Vagina (tissue), 2 donors: ENCODE results near the gene CCDC141. TPM values are rescaled to one million over a fixed set of nuclear protein-coding genes. Genes with fewer than 3 reads are reported as not detected.

ENCODE experiments used
- DNase-seq, 2 donors: peaks; one replicate each; pipeline ENCODE4 v3.0.0-alpha.2; 2017; ENCODE audit errors: extremely low spot score in 2 of 2
- H3K27ac ChIP-seq: fragments of 200-600 bp; sonication (generic); one replicate; pipeline ENCODE4 v1.5.1; 2019
- H3K27me3 ChIP-seq: fragments of 200-600 bp; sonication (generic); one replicate; pipeline ENCODE4 v1.5.1; 2019
- H3K36me3 ChIP-seq, 2 donors: fragments of 200-600 bp; sonication (generic); one replicate each; pipeline ENCODE4 v1.5.1; 2017 to 2019
- H3K4me1 ChIP-seq: fragments of 200-600 bp; sonication (generic); one replicate; pipeline ENCODE4 v1.5.1; 2019
- H3K4me3 ChIP-seq, 2 donors: fragments of 200-600 bp; sonication (generic); 1 replicate in 1 of 2; 2 replicates in 1 of 2; pipeline ENCODE4 v1.5.1; 2016 to 2019
- H3K9me3 ChIP-seq: fragments of 200-600 bp; sonication (generic); one replicate; pipeline ENCODE4 v1.5.1; 2019
- CTCF ChIP-seq, 3 experiments: fragments of 450-650 bp in 2 of 3; fragments of 200-600 bp in 1 of 3; sonication (generic) in 1 of 3; IDR thresholded peaks; one replicate each; pipeline ENCODE4 v1.5.1; 2017 to 2019; ENCODE audit warnings: antibody characterized with exemption in 3 of 3, mild to moderate bottlenecking in 2 of 3, moderate library complexity in 2 of 3
- POLR2A ChIP-seq, 2 donors: fragments of 450-650 bp; IDR thresholded peaks; one replicate each; pipeline ENCODE4 v1.6.1; 2017; ENCODE audit warnings: antibody characterized with exemption in 2 of 2, mild to moderate bottlenecking in 2 of 2, moderate library complexity in 2 of 2
- POLR2AphosphoS5 ChIP-seq, 2 donors: sonication (generic); formaldehyde crosslinking; IDR thresholded peaks; one replicate each; pipeline ENCODE4 v1.9.0; 2017; ENCODE audit warnings: antibody characterized with exemption in 2 of 2, mild to moderate bottlenecking in 2 of 2, low read depth in 1 of 2; ENCODE audit not compliant: insufficient read depth in 1 of 2
- intact Hi-C: fragments of 100-400 bp; cut with DNase I; formaldehyde crosslinking; loops from one replicate; pipeline ENCODE4 v1.15.1; 2023
- total RNA-seq: library from RNA; depleted of rRNA; stranded (reverse); fragments of >200 nt; gene quantifications from one replicate; pipeline ENCODE4 v1.2.3, GENCODE V29; 2016

Gene CCDC141
- total RNA-seq, 1 donor from 2014 or later = 2.0 TPM

GRCh38 chr2:178914259-178914849 is 135.6 kb downstream of the CCDC141 start:
- no peak for TF ChIP-seq POLR2A (IDR thresholded peaks at IDR 0.05)
- peak in 1 of 3 experiments; percentile 64 for TF ChIP-seq CTCF (IDR thresholded peaks at IDR 0.05)
- Histone ChIP-seq H3K9me3 (no peaks in the 10 kb centered on the region), H3K4me3 (no peak overlapping the region), H3K4me1 (no peaks in the 10 kb centered on the region), H3K27ac (no peak overlapping the region), H3K36me3 (no peaks in the 10 kb centered on the region), H3K27me3 (no peaks in the 10 kb centered on the region)
- no peak for DNase-seq
- intact Hi-C loops = no loop called here

- H3K4me3 ChIP-seq = no peak overlapping the region
- TF ChIP-seq POLR2A (IDR thresholded peaks at IDR 0.05) = no peak
- TF ChIP-seq POLR2AphosphoS5 (IDR thresholded peaks at IDR 0.05; ENCODE audit: insufficient read depth in 1 of 2, low read depth in 1 of 2) = no peak
- TF ChIP-seq CTCF (IDR thresholded peaks at IDR 0.05) = no peak
- no peaks in the 10 kb centered on the region for H3K4me1 ChIP-seq
- H3K36me3 ChIP-seq = no peaks in the 10 kb centered on the region
- intact Hi-C loops = no loop called here
- no peaks in the 10 kb centered on the region for H3K9me3 ChIP-seq
- H3K27ac ChIP-seq = no peak overlapping the region
- H3K27me3 ChIP-seq = no peaks in the 10 kb centered on the region
- DNase-seq = no peak
These were observed 136.9 kb downstream of the CCDC141 start for GRCh38 chr2:178913049-178913441.

DNA sequence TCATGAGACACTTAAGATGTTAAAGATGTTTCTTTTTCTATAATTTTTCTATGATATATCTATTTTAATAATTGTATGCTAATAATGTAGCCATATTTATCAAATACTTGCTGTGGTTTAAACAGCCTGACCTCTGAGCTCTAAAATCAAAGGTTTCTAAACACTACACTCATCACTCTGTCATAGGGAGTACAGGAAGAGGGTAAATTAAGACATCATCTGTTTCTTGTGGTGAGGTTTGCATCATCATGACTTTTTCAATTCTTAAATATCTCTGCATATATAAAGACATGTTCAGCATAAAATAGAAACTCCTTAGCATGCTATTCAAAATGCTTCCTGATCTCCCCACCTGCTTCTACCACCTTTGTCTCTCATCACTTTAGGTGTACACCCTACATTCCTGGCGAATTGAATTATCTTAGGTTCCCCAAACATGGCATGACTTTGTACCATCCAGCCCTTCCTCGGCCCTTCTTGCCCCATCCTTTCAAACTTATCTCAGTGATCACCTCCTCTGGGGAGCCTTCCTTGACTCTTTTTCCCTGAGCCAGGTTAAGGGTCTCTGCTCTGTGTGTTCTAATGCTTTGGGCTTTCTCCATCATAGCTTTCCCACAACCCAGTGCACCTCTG is 137.4 kb downstream of the CCDC141 start:
- Histone ChIP-seq H3K4me3 (no peak overlapping the region), H3K27ac (no peak overlapping the region), H3K4me1 (no peaks in the 10 kb centered on the region), H3K9me3 (no peaks in the 10 kb centered on the region), H3K36me3 (no peaks in the 10 kb centered on the region), H3K27me3 (no peaks in the 10 kb centered on the region)
- intact Hi-C loops = no loop called here
- TF ChIP-seq POLR2A (IDR thresholded peaks at IDR 0.05) = no peak
- TF ChIP-seq CTCF (IDR thresholded peaks at IDR 0.05) = no peak
- no peak for TF ChIP-seq POLR2AphosphoS5 (IDR thresholded peaks at IDR 0.05; ENCODE audit: insufficient read depth in 1 of 2, low read depth in 1 of 2)
- DNase-seq = no peak

DNA sequence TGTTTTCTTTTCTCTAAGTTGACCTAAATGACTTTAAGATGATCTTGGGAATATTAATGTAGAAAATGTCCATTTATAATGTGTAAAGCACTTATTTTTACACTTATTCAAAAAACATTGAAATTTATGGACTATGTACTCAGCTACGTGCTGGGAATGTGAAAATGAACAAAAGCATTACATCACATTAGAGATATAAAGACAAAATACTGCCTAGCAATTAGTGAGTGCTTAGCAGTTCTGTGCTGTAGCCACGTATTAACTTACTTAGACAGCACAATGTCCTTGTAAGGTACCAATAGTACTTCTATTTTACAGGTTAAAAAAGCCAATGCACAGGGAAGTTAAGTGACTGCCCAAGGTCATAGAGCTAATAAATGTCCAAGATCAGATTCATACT is 138.9 kb downstream of the CCDC141 start:
- intact Hi-C loops = no loop called here
- H3K27ac ChIP-seq = no peak overlapping the region
- H3K27me3 ChIP-seq = no peaks in the 10 kb centered on the region
- H3K9me3 ChIP-seq = no peaks in the 10 kb centered on the region
- no peak overlapping the region for H3K4me3 ChIP-seq
- no peaks in the 10 kb centered on the region for H3K36me3 ChIP-seq
- TF ChIP-seq CTCF (IDR thresholded peaks at IDR 0.05) = no peak
- no peak for TF ChIP-seq POLR2A (IDR thresholded peaks at IDR 0.05)
- TF ChIP-seq POLR2AphosphoS5 (IDR thresholded peaks at IDR 0.05; ENCODE audit: insufficient read depth in 1 of 2, low read depth in 1 of 2) = no peak
- no peak for DNase-seq
- H3K4me1 ChIP-seq = no peaks in the 10 kb centered on the region

DNA sequence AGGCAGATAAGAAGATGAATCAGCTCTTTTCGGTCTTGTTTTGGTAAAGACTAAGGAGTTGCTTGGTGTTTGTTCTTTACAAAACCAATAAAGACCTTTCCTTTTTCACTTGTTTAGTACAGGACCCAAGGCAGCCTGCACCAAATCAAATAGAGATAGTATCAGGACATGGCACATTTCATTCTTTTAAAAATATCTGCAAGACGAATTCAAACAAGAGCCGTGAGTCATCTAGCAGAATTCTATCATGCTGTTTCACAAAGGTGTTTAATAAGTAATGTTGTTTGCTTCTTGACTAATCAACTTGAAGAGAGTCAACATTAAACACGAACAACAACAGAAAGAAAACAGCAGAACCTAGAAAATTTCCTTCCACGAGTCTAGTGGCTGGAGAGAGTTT is 139.9 kb downstream of the CCDC141 start:
- no peaks in the 10 kb centered on the region for H3K27me3 ChIP-seq
- DNase-seq = no peak
- TF ChIP-seq CTCF (IDR thresholded peaks at IDR 0.05) (no peak), POLR2AphosphoS5 (IDR thresholded peaks at IDR 0.05; ENCODE audit: insufficient read depth in 1 of 2, low read depth in 1 of 2) (no peak), POLR2A (IDR thresholded peaks at IDR 0.05) (no peak)
- H3K4me1 ChIP-seq = no peaks in the 10 kb centered on the region
- H3K27ac ChIP-seq = no peak overlapping the region
- no peaks in the 10 kb centered on the region for H3K9me3 ChIP-seq
- H3K4me3 ChIP-seq = no peak overlapping the region
- H3K36me3 ChIP-seq = no peaks in the 10 kb centered on the region
- intact Hi-C loops = no loop called here
